GM21381 (cell line): ENCODE data around the gene CFAP73.
A peak's percentile ranks its signal among the peaks of the same experiment; 100 is the strongest.

ENCODE experiments used
- ATAC-seq: cut with Tn5 transposase; IDR thresholded peaks from one replicate; pipeline ENCODE4 v1.9.1; 2021; ENCODE audit warnings: mild to moderate bottlenecking, moderate library complexity; ENCODE audit not compliant: unreplicated experiment

The CFAP73 gene

DNA sequence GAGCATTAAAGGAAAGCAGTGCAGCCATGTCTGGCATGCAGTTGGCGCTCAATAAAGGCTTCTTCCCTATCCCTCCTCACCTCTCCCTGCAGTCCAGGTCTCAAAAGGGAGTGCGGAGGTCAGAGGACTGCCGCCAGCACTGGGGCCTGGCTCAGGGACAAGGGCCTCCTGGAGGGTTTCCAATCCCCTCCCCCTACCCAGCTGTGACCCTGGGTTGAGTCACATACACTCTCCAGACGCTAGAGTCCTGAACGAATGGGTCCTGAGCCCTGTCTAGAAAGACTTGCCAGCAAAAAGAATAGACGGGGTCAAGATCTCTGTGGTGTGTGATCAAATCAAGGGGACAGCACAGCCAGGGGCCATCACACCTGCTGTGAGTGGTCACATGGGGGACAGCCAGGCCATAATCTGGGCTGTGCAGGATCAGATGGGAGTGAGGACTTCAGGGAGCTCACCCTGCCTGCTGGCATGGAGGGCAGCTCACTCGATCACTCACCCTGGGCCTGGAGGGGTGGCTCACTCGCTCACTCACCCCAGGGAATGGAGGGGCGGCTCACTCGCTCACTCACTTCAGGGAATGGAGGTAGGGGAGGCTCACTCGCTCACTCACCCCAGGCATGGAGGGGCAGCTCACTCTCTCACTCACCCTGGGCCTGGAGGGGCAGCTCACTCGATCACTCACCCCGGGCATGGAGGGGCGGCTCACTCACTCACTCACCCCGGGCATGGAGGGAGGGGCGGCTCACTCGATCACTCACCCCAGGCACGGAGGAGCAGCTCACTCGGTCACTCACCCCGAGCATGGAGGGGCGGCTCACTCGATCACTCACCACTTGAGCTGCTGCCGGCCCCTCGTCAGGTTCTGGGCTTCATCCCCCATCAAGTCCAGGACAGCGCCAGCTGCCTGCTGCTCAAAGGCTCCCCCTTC is 12.8 kb downstream of the CFAP73 start:
- ATAC-seq, result no peak

DNA sequence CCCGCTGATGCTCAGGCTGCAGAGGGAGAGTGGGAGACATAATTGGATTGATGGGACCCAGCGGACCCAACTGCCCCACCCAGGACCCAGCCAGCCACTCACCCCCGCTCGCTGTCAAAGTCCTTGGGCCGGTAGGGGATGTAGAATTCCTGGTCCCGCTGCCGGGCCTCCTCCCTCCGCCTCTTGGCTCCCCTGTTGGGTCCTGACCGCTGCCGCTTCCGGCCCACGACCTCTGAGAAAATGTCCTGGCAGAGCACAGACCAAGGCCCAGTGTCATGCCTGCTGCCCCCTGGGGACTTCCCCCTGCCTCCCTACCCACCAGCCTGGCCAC is 13.5 kb downstream of the CFAP73 start:
- no peak for ATAC-seq

DNA sequence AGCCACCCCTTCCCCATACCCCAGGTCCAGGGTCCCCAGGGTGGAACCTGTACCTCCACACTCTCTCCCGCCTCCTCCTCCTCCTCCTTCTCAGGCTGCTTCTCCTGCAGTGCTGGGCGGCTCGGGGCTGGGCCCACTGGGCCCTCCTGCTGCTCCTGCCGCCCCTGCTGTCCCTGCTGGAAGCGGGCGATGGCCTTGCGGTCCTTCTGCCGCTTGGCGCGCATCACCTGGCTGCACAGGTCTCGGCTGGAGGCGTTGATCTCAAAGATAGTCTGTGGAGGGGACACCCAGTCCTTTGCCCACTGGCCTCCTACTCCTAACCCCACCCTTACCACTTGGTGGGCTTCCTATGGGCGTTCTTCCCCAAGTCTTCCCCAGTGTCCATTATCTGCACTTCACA is 14.5 kb downstream of the CFAP73 start:
- ATAC-seq, result no peak

DNA sequence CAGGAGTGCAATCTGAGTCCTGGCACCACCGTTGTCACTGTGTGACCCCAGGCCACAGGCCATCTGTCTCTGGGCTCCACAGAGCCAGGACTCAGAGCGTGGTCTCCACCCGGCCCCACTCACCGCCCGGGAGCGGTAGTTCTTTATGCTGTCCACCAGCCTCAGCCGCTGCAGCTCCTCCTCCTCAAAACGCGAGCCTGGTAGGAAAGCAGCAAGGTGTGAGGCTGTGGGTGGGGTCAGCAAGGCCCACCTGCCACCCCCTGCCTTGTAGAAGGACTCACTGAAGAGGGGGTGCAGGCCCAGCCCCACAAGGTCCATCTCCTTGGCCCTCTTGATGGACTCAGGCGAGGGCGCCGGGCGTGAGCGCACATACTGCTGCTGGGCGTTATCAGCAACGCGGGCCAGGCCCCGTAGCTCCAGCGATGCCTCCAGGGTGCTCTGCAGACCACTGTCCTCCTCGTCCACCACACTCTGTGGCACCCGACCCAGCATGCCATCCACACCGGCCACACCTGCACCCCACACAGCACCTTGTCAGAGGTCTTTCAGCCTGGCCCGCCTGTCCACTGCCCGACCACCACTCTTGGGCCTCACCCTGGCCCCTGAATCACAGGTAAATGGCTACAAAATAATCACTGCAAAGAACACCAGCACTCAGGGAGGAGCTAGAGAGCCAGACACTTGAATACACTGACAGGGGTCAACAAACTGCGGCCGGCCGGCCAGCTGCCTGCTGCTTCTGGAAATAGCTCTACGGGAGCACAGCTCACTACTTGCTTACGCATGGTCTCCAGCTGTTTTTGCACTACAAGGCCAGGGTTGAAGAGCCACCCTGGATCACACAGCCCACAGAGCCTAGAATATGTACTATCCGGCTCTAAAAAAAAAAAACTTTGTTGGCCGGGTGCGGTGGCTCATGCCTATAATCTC is 16.3 kb downstream of the CFAP73 start:
- no peak for ATAC-seq

DNA sequence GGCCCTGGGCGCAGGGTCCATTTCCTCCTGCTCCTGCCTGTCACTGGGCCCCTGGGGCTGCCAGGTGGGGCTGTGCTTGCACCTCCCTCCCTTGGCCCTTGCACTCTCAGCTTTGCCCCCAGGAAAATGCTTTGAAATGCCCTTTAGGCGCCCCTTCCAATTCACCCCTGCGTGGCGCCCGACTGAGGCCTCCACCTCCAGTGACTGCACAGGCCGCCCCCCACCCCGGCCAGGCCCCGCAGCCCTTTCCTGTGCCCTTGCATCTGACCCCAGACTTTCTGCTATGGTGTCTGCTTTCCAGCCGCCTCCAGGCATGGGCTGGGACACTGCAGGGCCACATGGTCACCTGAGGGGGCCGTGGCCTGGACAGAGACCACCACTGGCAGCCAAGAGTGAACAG is 18.3 kb downstream of the CFAP73 start:
- no peak for ATAC-seq

DNA sequence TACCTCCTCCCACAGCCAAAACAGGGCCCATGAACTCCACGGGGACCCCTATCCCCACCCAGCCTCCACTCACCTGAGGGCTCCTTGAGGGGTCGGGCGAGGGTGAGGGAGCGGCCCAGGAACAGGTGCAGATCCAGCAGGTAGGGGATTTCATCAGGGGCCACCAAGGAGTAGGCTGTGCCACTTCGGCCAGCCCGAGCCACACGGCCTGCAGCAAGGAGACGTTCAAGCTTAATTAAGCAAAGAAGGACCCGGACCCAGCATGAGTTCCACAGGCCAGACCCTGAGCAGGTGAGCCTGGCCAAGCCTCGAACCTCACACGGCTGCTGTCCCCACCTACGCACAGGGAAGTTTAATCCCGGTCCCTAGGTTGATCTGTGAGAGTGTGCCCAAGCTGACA is 20.2 kb downstream of the CFAP73 start:
- ATAC-seq, result no peak

DNA sequence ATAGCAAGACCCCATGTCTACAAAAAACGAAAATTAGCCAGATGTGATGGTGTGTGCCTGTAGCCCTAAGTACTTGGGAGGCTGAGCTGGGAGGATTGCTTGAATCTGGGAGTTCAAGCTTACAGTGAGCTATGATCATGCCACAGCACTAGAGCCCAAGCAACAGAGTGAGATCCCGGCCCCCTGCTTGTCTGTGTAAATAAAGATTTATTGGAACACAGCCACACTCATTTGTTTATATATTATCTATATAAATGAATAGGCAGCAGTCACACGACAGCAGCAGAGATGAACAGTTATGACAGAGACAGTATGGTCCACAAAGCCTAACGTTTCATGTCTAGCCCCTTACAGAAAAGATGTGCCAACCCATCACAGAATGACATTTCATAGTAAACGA is 20.9 kb downstream of the CFAP73 start:
- no peak for ATAC-seq

DNA sequence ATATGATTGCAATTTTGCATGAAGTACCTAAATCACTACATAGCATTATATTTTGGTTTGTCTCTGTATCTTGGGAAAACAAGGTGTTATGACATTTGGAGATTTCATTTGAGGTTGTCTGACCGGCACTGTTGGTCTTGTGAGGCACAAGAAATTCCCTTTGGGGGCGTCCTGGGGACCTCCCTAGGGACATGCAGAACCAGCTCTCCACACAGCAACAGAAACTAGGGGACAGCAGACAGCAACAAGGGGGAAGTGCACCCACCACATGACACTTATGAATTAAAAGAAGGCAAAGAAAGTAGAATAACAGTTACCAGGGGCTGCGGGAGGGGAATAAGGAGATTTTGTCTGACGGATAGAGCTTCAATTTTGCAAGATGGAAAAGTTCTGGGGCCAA is 21.4 kb downstream of the CFAP73 start:
- ATAC-seq, result no peak

DNA sequence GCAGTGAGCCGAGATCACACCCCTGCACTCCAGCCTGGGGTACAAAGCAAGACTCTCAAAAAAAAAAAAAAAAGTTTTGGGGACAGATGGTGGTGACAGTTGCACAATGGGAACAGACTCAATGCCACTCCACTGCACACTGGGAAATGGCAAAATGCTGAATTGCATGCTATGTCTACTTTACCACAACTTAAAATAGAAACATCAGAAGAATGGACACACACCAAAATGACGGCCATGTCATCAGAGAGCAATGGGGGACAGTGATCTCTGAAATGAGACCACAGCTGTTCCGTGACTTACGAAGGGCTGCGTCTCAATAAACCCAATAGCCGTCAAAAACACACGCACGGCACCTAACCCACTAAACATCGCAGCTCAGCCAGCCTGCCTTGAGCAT is 22.0 kb downstream of the CFAP73 start:
- ATAC-seq, result no peak

DNA sequence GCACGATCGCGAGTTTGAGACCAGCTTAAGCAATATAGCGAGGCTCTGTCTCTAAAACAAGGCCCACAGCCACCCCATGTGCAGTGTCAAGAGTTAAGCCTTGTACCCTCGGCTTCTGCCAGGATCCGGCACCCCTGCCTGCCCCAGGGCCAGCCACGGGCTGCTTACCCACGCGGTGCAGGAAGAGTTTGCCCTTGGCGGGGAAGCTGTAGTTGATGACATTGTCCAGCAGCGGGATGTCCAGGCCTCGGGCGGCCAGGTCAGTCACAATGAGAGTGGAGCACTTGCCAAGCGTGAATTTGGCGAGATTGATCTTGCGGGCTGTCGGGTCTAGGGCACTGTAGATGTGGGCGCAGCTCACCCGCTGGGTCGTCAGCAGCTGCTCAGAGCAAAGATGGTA is 22.7 kb downstream of the CFAP73 start:
- no peak for ATAC-seq

DNA sequence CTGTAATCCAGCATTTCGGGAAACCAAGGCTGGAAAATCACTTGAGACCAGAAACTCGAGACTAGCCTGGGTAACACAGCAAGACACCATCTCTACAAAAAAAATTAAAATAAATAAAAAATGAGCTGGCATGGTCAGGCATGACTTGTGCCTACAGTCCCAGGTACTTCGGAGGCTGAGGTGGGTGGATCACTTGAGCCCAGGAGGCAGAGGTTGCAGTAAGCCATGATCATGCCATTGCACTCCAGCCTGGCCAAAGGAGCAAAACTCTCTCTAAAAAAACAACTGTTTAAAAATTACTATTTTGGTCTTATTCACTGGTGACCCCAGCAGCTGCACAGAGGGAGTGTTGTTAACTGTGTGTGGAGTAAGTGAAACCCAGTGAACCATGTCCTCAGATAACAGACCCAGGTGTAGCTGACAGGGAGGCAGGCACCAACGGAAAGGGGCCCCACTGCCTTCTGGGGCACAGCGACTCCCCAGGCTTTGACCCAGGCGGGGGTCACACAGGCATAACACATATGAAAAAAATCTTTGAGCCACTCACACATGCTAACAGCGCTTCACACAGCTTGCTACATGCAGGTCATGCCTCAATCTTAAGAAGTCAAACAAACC is 23.7 kb downstream of the CFAP73 start:
- peak; percentile 46 for ATAC-seq

DNA sequence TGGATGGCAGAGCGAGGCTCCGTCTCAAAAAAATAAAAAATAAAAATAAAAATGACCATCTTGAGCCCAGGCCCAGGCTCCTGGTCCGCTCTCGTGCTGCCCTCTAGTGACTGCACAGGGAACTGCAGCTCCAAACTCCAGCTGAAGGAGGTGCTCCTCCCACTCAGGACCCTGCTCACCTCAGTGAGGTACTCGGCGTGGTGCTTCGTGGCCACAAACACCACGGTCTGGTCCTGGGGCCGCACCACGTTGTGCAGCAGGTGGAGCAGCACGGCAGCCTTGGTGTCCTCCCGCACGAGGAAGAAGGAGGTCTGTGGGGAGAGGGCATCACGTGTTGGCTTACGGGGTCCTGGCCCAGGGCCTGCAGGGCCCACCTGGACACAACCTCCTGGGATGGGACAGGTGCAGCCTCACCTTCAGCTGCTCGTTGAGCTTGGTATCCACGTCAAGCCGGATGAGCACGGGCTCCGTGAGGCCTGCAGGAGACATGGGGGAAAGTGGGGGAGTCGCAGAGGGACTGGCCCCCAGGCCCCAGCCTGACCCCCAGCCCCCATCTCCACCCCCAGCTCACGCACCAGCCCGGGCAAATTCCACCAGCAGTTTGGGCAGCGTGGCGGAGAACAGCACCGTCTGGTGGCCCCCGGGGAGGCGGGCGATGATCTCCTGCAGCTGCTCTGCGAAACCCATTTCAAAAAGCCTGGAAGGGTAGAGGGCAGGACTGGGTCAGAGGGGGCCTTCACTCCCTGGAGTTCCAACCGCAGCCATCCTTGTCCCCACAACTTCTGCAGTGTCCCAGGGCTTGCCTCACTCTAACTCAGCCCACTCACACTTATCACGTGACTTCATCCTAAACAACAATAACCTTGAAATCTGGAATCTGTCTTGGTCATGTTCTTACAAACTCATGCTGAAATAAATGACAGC is 25.2 kb downstream of the CFAP73 start:
- no peak for ATAC-seq

DNA sequence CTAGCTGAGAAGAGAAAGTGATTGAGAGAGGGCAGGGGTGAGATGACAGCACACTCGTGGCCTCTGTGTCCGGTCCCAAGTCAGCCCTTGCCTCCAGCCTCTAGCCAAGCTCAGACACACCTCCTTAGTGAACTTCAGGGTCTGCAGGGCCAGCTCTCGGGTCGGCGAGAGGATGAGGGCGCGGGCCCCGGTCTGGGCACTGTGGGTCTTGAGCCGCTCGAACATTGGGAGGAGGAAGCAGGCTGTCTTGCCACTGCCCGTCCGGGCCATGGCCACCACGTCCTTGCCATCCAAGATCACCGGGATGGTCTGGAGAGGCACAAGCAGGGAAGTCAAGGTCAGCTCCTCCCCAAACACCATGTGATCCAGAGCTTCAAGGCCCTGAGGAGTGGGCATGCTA is 29.5 kb downstream of the CFAP73 start:
- ATAC-seq, result no peak

DNA sequence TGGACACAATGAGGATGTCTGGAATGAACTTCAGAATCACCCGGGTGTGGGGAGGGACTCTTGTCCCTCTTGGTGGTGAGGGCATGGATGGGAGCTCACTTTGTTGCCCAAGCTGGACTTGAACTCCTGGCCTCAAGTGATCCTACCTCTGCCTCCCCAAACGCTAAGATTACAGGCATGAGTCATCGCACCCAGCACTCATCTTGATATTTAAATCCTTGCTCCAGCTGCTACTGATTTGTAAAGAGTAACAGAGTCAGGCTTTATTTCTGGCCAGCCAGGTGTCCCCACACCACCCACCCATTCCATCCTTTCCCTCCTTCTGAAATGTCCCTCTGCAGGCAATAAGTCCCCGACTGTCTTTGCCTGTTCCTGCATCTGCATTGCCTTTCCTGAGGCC is 30.8 kb downstream of the CFAP73 start:
- ATAC-seq, result no peak

DNA sequence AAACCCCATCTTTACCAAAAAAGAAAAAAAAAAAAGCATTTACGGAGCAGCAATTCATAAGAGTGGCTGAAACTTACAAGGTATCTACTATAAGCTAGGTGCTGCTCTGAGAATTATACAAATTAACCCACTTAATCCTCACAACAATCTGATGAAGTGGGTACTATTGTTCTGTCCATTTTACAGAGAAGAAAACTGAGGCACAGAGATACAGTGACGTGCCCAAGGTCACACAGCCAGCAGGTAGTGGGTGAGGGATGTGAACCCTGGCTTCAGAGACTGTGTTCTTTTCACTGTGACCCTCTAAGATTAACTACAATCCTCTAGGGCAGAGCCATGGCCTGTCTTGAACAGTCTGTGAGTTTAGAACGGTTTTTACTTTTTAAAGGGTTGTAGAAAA is 32.5 kb downstream of the CFAP73 start:
- ATAC-seq, result no peak

DNA sequence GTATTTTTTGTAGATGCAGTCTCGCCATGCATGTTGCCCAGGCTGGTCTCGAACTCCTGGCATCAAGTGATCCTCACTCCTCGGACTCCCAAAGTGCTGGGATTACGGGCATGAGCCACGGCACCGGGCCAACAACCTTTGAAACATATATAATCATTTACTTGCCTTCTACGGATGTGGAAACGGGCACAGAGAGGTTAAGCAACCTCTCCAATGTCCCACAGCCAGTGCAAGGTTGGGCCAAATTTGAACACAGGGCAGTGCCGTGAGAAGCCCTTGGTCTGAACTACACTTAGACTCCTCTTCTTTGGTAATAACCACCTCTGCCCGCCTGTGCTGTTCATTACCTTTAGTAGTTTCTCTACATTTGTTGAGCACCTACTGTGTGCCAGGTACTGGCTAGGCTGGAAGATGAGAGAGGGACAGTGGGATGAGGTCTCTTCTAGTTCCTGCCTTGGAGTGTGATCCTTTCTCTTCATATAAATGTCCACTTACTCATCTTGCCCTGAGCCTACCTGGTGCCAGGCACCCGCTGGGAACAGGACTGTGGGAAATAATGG is 33.6 kb downstream of the CFAP73 start:
- ATAC-seq, result no peak

DNA sequence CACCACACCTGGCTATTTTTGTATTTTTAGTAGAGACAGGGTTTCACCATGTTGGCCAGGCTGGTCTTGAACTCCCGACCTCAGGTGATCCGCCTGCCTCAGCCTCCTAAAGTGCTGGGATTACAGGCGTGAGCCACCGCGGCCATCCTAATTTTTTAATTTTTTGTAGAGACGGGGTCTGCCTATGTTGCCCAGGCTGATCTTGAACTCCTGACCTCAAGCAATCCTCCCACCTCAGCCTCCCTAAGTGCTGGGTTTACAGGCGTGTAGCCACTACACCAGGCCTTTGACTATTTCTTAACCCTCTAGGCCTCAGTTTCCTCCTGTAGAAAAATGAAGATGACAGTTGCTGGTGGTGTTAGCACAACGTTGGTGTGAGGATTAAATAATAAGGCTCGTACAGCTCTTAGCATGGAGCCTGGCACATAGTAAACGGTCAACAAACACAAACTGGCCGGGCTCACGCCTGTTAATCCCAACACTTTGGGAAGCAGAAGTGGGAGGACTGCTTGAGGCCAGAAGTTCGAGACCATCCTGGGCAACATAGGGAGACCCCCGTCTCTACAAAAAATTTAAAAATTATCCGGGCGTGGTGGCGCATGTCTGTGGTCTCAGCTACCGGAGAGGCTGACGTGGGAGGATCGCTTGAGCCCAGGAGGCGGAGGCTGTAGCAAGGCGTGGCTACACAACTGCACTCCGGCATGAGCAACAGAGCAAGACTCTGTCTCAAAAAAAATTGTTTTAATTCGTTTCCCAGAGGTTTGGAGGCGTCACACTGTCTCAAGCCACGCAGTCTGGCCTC is 34.8 kb downstream of the CFAP73 start:
- peak; percentile 44 for ATAC-seq

DNA sequence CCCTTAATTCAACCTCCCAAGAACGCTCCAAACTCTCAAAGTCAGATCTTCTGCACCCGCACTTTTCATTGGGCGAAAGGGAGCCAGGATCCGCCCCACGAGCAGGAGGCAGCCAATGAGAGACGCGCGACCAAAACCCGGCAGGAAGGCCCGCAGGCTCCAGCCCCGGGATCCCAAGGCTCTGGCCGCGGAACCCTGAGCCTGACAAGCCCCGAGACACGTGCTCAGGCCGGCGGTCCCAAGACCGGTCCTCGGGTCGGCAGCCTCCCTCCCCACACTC is 35.3 kb downstream of the CFAP73 start:
- ATAC-seq, result peak; percentile 78

DNA sequence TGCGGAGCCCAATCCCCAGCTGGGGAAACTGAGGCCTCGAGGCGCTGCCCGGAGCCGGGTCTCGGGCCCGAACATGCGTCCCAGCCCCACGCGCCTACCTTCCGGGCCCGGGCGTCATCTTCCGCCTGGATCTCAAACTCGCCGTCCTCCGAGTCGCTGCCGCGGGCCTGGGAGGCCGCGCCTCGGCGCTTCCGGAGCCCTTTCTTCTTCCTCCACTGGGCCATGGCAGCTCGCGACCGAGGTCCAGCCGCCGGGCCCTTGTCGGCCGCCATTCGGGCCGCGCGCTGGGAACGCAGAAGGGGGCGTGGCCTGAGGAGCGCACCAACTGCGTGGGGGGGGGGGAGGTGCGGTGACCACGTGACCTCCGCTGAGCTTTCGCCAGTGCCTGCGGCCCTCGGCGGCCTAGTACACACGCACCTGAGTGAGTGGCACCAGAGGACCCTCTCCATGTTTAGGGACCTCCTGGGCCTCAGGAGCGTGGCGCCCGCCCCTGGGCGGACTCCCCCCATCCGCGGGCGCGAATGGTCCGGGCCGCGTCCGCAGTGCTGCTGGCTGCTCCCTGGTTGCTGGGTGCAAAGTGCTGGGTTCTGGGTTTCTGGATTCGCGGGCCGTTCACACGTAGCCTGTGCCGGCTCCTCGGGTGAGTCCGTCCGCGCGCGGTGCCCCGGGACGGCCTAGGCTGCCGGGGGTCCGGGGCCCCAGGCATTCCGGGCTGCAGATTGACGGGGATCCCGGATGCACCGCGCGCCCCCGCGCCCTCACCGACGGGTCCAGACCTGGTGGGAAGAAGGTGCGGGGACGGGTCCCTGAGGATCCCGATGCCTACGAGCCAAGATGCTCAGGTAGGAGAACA is 35.9 kb downstream of the CFAP73 start, which contains the start of the genes DDX54 and RITA1:
TSS of gene DDX54 (minus strand) at position 299 of the 853 bp plus-strand sequence. CDS start at position 272, 27 bp downstream.
TSS of gene RITA1 (plus strand) at position 542 of the 853 bp plus-strand sequence. CDS start 1,026 bp downstream, outside the sequence.
- ATAC-seq, result peak; percentile 46
